ENCODE results near the gene SLC29A1. TPM values are rescaled to one million over a fixed set of nuclear protein-coding genes. Genes with fewer than 3 reads are reported as not detected.
A peak's percentile ranks its signal among the peaks of the same experiment; 100 is the strongest.

SLC29A1 gene
- total RNA-seq, 1 donor, result 4.4 TPM

DNA sequence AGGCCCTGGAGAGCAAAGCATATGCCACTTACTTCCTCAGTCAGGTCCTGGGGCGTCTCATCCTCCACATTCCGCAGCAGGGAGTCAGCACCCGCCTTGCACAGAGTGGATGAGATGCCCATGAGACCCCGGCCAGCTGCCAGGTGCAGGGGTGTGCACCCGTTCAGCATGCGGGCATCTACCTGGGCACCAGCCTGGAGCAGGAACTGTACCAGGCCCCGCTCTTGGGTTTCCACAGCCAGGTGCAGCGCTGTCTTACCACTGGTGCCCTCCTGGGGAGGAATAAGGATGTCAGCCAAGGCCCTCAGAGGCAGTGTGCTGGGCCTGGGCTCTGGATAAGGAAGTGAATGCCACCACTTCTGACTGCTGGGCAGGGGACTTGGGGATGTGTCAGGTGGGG lies 36.6 kb downstream of the SLC29A1 start:
- Histone ChIP-seq H3K4me1 (ENCODE audit: insufficient read depth, low read length) (peaks cover 83% of the 10 kb centered on the region), H3K27me3 (ENCODE audit: insufficient read depth, low read length) (no peaks in the 10 kb centered on the region), H3K4me3 (ENCODE audit: low read length) (no peak overlapping the region), H3K9me3 (ENCODE audit: low read depth, low read length) (no peaks in the 10 kb centered on the region)

DNA sequence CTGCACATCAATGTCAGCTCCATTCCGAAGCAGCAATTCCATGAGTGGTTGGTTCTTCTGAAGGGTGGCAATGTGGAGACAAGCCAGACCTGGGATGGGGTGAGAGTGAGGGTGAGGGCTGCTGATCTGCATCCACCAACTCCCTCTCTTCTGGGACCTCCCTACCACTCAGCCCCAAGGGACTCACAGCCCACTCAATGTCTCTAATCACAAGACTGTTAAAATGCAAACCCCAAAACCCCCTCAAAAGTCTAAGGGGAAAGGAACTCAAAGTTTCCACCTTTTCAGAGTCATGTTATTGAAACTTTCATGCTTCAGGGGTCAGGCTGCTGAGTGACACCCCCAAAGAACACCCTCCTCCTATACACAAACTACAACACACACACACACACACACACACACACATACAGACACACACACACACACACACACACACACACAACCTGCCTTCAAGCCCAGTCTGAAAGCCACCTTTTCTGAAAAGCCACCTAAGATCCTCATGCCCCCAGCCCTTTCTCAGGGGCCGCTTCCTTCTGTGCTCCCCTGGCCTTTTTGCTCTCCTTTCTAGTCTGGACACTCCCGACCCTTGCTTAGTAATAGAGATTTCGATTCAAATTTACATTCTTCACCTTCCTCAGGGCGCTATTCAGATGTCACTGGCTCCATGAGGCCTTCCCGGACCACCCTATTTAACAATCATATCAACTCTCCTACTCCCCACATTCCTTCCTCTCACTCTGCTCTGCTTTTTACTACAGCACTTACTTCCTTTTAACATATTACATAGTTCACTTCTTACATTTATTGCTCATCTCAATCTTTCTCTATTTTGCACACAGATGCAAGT lies 37.3 kb downstream of the SLC29A1 start:
- H3K27me3 ChIP-seq (ENCODE audit: insufficient read depth, low read length), result no peaks in the 10 kb centered on the region
- H3K4me1 ChIP-seq (ENCODE audit: insufficient read depth, low read length), result peaks cover 83% of the 10 kb centered on the region
- H3K4me3 ChIP-seq (ENCODE audit: low read length), result no peak overlapping the region
- no peaks in the 10 kb centered on the region for H3K9me3 ChIP-seq (ENCODE audit: low read depth, low read length)

DNA sequence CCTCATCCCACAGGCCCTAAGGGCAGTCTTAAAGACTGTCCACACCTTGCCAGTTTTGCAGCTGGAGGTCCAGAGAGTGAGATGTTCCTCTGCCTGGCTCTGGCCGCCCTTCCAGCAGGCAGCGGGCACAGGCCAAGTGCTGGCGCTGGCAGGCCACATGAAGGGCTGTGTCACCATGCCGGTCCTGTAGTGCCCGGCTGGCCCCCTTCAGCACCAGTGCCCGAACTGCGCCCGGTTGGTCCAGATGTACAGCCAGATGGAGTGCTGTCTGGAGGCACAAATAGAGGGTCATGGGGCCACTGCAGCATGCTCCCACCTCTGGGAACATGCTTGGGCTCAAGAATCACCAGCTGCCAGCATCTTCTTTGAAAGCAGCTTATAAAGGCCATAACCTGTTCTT lies 38.2 kb downstream of the SLC29A1 start:
- H3K4me1 ChIP-seq (ENCODE audit: insufficient read depth, low read length), result peaks cover 83% of the 10 kb centered on the region

DNA sequence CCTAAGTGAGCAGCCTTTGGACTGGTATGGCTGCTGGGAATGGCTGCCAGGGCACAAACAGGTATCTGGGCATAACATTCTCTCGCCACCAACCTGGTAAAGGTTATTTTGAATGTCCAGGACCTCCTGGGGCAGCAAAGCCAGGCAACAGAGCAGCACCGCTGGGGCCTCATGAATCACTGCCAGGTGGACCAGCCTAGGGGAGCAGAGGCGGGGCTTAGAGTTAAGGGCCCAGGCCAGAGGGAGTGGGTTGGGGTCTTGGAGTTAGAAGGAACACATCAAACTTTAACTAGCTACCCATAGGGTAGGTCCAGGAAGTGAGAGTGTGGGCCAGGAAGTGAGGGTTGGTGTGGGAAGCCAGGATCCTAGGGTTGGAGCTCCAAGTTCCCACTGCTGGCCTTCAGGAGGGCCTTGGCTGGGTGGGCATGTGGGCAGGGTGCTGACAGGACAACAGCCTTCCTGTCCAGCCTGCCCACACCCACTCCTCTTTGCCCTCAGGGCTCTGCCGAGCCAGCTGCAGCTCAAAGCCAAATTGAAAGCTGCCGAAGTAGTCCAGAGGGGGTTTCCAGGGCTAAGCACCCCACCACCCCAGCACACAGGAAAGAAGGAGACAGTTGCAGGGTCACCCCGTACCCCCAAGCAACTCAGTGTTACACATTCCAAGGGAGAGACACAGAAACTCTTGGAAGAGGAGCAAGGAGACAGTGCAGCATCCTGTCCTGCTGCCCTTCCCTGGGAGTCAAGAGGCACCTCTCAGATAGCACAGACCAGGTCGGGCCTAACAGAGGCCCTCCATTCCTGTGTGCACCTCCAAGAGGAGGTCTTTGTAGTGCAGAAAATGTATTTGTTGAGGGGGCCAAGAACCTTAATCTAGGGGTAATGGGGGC lies 39.3 kb downstream of the SLC29A1 start:
- Histone ChIP-seq H3K27me3 (ENCODE audit: insufficient read depth, low read length) (no peaks in the 10 kb centered on the region), H3K4me1 (ENCODE audit: insufficient read depth, low read length) (peaks cover 78% of the 10 kb centered on the region), H3K4me3 (ENCODE audit: low read length) (peak overlapping the region; percentile 91), H3K9me3 (ENCODE audit: low read depth, low read length) (no peaks in the 10 kb centered on the region)

More for the DNA sequence above, 38.2 kb downstream of the SLC29A1 start:
- H3K27me3 ChIP-seq (ENCODE audit: insufficient read depth, low read length), result no peaks in the 10 kb centered on the region
- no peaks in the 10 kb centered on the region for H3K9me3 ChIP-seq (ENCODE audit: low read depth, low read length)
- H3K4me3 ChIP-seq (ENCODE audit: low read length), result no peak overlapping the region

DNA sequence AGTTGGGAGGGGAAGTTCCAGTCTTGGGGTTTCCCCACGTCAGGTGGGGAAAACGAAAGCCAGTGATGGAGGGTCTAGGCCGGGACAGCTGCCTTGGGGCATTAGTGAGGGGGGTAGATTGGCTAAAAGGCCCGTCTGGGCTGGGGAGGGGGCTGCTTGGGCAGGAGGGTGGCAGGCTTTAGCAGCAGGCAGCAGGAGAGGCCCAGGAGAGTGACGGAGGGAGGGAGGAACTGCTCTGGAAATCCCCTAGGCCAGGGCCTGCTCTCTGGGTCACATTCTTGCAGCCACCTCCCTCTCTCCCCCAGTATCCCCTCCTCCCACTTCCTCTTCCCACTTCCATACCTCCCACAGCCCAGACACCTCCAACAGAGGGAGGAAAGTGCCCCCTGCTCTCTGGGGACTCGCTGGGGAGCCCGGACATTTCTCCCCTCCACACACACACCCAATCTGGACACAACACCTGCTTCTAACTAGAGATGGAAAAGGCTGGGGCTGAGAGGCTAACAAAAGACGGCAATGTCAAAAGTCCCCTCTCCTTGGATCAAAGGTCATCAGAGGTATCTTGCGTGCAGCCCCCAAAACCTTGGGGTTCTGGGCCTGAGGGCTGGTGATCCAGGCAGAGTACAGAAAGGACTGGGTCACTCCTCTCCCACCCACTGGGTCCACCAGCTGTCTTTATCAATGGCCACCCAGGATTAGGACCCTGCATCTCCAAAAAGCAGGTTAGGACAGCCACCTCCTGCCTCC lies 40.1 kb downstream of the SLC29A1 start:
- H3K4me1 ChIP-seq (ENCODE audit: insufficient read depth, low read length), result peaks cover 70% of the 10 kb centered on the region
- H3K4me3 ChIP-seq (ENCODE audit: low read length), result peak overlapping the region; percentile 91
- H3K9me3 ChIP-seq (ENCODE audit: low read depth, low read length), result no peaks in the 10 kb centered on the region
- peaks cover 2% of the 10 kb centered on the region for H3K27me3 ChIP-seq (ENCODE audit: insufficient read depth, low read length)

DNA sequence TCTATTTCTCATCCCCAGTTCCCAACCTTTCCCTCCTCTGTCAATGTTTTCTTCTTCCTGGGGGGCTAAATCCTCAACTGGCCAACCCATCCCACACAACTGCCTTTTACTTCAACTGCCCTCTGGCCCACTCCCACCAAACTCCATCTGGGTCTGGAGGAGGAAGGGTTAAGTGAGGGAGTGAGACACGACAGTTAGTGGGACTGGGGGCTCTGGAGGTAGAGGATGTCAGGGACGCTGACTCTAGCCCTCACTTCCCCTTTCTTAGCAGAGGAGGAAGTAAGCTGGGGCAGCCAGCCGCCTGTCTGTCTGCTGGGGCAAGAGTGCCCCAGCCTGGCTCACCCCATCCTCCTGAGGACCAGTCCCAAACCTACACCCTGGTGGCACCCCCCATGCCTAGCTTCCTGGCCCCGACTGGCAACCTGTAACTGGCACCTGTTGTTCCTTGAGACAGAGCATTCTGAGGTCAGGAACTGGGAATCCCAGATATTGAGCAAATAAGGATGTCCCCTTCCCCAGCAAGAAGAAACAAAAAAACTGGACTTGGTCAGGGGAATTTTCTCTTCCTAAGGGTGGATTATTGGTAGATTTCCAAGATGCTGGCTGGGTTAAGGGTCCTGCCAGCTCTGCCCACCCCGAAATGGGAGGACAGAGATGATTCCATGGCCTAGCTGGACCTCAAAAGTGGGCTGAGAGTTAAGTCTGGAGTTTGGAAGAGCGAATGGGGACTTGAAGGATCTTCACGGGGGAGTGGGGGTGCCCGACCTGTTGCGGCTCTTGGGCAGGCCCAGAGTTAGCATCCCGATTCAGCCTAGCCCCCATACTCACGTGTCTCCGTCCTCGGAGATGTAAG lies 41.0 kb downstream of the SLC29A1 start:
- H3K9me3 ChIP-seq (ENCODE audit: low read depth, low read length), result no peaks in the 10 kb centered on the region
- H3K4me3 ChIP-seq (ENCODE audit: low read length), result peak overlapping the region; percentile 91
- H3K4me1 ChIP-seq (ENCODE audit: insufficient read depth, low read length), result peaks cover 62% of the 10 kb centered on the region
- H3K27me3 ChIP-seq (ENCODE audit: insufficient read depth, low read length), result peaks cover 9% of the 10 kb centered on the region

DNA sequence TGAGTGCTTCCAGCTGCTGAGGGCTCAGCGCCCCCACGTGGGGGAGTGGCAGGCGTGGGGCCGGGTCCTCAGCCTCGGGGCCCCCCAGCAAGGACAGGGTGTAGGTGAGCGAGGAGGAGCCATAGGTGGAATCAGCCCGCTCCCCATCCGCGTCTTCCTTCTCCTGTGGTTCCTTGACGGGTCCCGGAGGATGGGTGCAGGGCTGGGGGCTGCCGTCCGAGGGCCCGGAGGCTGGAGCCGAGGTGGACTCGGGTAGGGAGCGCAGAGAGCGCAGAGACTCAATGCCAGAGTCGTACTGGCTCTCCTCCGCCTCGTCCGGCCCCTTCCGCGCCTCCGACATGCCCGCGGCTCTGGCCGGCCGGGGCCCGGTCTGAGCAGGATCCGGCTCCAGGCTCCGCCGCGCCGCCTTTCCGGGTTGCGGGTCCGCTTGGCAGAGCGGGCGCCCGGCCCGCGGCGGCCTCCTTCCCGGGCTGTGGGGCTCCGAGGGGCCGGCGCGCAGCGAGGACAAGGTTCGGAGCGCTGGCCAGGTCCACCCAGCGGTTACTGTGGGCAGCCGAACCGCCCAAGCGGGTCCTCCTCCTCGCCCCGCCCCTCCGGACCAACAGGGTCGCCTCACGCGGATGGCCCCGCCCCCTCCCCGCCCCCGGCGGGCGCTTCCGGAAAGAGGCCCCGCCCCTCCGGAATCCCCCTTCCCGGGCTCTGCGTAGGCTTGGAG lies 41.8 kb downstream of the SLC29A1 start, which contains the start of gene NFKBIE:
Gene NFKBIE, minus strand, starts transcription at position 545 of the 715 bp plus-strand sequence. Its CDS starts 205 bp downstream, at position 340.
- peaks cover 56% of the 10 kb centered on the region for H3K4me1 ChIP-seq (ENCODE audit: insufficient read depth, low read length)
- H3K9me3 ChIP-seq (ENCODE audit: low read depth, low read length), result no peaks in the 10 kb centered on the region
- peaks cover 15% of the 10 kb centered on the region for H3K27me3 ChIP-seq (ENCODE audit: insufficient read depth, low read length)
- H3K4me3 ChIP-seq (ENCODE audit: low read length), result peak within 1 kb of the TSS; percentile 91

DNA sequence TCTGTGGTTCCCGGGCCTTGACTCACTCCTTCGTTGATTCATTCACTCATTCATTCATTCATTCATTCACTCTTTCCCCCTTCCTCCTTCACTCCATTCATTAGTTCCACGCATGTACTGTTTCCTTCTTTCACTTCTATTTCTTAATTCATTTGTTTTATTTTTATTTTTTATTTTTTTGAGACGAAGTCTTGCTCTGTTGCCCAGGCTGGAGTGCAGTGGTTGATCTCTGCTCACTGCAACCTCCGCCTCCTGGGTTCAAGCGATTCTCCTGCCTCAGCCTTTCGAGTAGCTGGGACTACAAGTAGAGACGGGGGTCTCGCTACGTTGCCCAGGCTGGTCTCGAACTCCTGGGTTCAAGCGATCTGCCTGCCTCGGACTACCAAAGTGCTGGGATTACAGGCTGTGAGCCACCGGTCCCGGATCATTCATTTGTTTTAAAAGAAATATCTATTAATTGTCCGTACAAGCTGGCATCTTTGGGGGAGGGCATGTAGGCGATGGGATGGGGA lies 42.4 kb downstream of the SLC29A1 start:
- no peaks in the 10 kb centered on the region for H3K9me3 ChIP-seq (ENCODE audit: low read depth, low read length)
- H3K4me3 ChIP-seq (ENCODE audit: low read length), result peak overlapping the region; percentile 2
- peaks cover 15% of the 10 kb centered on the region for H3K27me3 ChIP-seq (ENCODE audit: insufficient read depth, low read length)
- H3K4me1 ChIP-seq (ENCODE audit: insufficient read depth, low read length), result peaks cover 50% of the 10 kb centered on the region

DNA sequence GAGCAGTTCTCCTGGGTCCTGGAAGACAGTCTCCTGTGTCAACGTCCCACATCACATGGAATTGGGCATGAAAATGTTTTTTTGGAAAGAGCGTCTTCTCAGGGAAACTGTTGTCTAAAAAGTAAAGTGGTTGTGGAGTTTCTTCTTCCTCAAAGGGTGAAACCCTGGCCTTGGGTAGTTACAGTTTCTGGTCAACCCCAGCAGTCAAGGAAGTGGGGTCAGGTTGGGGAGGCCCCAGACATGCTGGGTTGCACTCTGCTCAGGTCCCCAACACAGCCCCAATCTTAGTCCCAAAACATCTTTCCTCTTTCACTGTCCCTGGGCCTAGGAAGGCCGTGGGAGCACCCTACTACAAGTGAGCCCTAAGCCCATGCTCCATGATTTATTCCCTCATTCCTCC lies 43.0 kb downstream of the SLC29A1 start:
- peaks cover 19% of the 10 kb centered on the region for H3K27me3 ChIP-seq (ENCODE audit: insufficient read depth, low read length)
- no peaks in the 10 kb centered on the region for H3K9me3 ChIP-seq (ENCODE audit: low read depth, low read length)
- H3K4me1 ChIP-seq (ENCODE audit: insufficient read depth, low read length), result peaks cover 45% of the 10 kb centered on the region
- H3K4me3 ChIP-seq (ENCODE audit: low read length), result no peak overlapping the region

DNA sequence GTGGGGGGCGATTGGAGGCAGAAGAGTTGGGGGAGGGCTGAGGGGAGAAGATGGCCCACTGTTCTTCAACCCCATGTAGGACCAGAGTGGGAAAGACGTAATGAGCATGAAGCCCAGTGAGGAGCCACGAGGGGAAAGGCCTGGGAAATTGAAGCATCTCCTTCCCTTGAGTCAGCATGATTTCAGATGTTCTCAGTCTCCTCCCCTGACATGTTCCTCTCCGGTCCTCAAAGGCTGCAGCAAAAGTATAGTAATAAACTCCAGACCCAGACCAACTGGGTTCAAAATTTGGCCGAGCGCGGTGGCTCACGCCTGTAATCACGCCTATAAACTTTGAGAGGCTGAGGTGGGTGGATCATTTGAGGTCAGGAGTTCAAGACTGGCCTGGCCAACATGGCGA lies 43.9 kb downstream of the SLC29A1 start:
- Histone ChIP-seq H3K4me3 (ENCODE audit: low read length) (no peak overlapping the region), H3K27me3 (ENCODE audit: insufficient read depth, low read length) (peaks cover 28% of the 10 kb centered on the region), H3K4me1 (ENCODE audit: insufficient read depth, low read length) (peaks cover 36% of the 10 kb centered on the region), H3K9me3 (ENCODE audit: low read depth, low read length) (no peaks in the 10 kb centered on the region)

DNA sequence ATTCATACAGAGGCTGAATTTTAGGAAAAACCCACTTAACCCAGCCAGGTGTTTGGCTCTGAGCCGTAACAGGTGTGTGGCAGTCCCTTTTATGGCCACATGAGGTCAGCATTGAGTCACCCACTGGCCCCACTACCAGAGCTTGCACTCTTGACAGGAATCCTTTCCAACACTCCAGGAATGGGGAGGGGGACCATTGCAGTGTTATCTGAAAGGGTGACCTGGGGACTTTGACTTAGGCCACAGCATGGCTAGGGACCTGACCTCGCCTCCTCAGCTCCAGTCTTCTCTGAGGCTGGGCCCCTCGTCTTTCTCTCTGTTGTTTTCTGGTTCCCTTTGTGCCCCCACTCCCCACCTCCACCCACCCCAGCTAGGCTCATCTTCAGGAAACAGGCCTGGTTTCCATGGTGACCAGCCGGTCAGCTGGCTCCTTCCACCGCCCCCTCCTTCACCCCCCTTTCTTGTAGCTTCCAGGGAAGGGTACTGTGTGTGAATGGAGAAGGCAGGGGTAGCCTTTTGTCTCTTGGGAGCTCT lies 44.8 kb downstream of the SLC29A1 start:
- Histone ChIP-seq H3K9me3 (ENCODE audit: low read depth, low read length) (no peaks in the 10 kb centered on the region), H3K4me1 (ENCODE audit: insufficient read depth, low read length) (peaks cover 27% of the 10 kb centered on the region), H3K27me3 (ENCODE audit: insufficient read depth, low read length) (peaks cover 37% of the 10 kb centered on the region), H3K4me3 (ENCODE audit: low read length) (no peak overlapping the region)

DNA sequence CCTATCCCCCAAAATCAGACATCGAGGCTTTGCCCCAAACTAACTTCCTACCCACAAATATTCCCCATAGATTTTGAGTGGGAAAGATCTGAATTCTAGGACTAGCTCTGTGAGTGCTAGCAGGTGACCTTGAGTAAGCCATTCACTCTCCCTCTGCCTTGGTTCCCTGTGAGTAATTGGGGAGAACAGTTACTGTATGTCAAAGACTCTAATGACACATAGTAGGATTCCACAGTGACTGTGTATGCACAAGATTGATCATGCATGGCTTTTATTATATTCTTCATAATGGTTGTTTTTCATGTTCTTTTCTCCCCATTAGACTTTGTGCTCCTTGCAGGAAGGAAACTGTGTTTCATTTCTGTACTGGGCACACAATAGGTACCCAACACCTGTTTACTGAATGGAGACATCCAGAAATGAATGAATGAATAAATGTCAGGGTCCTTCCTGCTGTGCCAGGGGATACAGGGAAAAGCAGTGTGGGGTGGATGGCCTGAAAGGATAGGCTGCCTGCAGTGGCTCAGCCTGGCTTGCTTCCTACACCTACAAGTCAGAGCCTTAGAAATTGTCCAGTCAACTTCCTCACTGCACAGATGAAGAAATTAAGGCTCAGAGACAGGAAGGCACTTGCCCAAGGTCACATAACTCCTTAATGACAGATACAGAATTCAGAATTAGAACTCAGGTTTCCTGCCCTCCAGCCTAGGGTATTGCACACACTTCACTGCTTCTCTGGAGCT lies 46.0 kb downstream of the SLC29A1 start:
- H3K9me3 ChIP-seq (ENCODE audit: low read depth, low read length), result no peaks in the 10 kb centered on the region
- peaks cover 15% of the 10 kb centered on the region for H3K4me1 ChIP-seq (ENCODE audit: insufficient read depth, low read length)
- peaks cover 47% of the 10 kb centered on the region for H3K27me3 ChIP-seq (ENCODE audit: insufficient read depth, low read length)
- H3K4me3 ChIP-seq (ENCODE audit: low read length), result no peak overlapping the region
